HG03439 (cell line): ENCODE data around the gene GMPPB.
"Not testable (repeated sequence)": the region's sequence is repeated elsewhere in the genome, so short reads cannot be mapped to it uniquely, and the experiment has no call there.

Source experiments
- ATAC-seq: cut with Tn5 transposase; IDR thresholded peaks from one replicate; pipeline ENCODE4 v1.9.1; 2021; ENCODE audit warnings: mild to moderate bottlenecking, moderate library complexity; ENCODE audit not compliant: unreplicated experiment

The GMPPB gene

DNA sequence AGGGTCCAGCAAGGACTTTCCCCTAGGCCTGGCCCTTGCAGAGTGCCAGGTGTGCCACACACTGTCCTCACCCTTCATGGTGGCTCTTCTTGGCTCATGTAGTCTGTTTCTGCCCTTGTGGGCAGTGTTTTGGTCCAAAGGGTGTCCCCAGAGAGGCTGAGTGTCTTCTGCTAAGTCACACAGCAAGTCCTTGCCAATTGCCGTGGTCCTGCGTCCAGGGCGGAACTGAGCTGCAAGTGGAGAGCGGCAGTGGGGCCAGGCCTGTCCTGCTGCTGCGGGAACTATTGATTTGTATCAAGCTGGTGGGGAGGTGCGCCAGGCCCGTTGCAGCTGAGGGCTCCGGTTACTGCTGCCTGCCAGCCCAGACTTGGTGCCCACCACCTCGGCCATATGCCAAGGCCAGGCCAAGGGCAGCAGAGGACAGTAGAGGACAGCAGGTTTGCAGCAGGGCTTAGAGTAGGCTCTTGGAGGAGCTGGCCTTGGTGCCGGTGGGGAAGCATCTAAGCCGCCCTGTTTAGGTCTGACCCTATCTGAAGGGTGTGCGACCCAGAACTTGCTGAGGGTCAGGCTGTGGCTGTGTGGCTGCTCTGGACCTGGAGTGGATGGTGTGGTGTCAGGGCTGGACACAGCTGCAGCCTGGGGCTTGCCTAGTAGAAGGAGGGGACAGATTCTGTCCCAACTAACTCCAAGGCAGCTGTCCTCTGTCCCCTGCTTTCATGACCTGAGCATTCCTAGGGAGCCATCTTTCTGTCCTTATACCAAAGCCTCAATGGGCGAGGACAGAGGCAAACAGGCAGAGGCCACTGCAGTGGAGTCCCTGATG is 8.8 kb downstream of the GMPPB start:
- ATAC-seq, result no peak

- no peak for ATAC-seq
Measured at GRCh38 chr3:49713336-49714105, 10.2 kb downstream of the GMPPB start.

- ATAC-seq, result no peak
Measured at GRCh38 chr3:49712631-49713317, 11.0 kb downstream of the GMPPB start.

DNA sequence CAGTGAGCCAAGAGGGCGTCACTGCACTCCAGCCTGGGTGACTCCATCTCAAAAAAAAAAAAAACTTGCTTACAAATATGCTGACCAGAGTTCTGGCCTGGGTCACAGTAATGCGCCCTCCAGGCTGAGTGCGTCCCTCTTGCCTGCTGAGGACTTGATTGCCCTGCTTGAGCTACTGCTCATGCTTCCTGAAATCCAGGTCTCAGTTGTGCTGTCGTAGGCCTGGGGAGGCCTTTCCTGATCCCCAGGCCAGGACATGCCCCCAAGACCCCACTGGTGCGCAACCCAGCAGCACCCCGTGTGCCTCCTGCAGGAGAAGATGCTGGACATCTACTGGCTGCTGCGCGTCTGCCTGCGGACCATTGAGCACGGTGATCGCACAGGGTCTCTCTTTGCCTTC is 11.6 kb downstream of the GMPPB start:
- ATAC-seq, result no peak

GRCh38 chr3:49711489-49711888 is 12.3 kb downstream of the GMPPB start:
- ATAC-seq, result no peak

DNA sequence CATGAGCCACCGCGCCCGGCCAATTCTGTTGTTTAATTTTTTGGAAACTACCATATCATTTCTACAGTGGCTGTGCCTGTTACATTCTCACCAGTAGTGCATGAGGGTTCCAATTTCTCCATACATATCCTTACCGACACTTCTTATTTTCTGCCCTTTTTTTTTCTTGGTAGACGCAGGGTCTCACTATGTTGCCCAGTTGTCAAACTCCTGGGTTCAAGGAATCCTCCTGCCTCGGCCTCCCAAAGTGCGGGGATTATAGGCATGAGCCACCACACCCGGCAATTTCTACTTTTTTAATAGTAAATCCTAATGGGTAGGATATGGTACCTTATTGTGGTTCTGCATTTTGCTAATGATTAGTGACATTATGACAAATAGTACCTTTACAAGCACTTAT is 13.9 kb downstream of the GMPPB start:
- ATAC-seq, result no peak

DNA sequence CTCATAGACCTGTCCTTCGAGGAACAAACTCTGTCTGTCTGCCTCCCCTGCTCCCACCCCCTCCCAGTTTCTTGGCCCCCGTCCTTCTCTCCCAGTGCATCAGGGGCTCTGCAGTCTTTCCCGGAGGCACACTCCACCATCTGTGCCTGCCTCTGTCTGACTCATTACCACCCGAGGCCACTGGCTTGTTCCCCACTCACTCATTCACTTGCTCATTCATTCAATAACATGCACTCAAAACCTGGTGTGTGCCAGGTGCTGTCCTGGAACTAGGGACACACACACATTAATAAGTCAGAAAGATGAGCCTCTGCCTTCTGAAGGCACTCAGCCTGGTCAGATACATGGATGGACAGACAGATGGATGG is 16.7 kb downstream of the GMPPB start:
- ATAC-seq, result no peak

GRCh38 chr3:49706456-49707112 is 17.2 kb downstream of the GMPPB start:
- no peak for ATAC-seq

- ATAC-seq, result no peak
Measured at GRCh38 chr3:49705390-49705960, 18.3 kb downstream of the GMPPB start.

DNA sequence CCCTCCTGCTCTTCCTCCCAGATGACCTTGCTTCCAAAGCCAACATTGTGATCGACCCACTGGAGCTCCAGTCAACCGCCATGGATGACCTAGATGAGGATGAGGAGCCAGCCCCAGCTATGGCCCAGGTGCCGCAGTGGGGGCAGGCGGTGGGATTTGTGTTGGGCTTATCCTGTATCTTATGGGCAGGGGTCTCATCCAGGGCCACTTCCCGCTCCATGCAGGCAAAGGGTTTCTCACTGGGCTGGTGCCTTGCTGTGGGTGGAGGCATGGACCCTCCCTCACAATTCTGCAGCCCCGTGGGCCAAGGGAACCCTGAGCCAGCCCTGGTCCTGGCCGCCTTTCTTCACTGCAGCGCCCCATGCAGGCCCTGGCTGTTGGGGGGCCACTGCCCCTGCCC is 19.1 kb downstream of the GMPPB start:
- no peak for ATAC-seq

- ATAC-seq, result no peak
Measured at GRCh38 chr3:49703956-49704355, 19.8 kb downstream of the GMPPB start.

DNA sequence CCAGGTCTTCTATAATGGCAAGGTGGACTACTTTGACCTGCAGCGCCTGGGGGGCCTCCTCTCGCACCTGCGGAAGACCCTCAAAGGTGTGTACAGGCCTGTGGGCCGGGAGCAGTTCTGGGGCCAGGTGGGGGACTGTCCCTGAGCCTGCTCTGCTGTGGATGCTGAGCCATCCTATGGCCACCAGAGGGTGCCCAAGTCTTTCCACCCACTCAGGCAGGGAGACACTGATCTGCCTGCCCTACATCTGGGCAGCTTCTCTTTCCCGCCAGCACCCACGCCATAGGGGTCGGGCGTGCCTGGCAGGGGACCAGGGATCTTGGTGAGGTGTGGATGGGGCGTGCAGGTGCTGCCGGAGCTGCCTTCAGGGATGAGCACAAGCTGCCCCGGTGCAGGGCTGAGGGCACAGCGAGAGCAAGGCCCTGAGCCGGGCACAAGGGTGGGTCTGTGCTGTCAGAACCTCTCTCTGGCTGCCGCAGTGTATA is 20.3 kb downstream of the GMPPB start:
- ATAC-seq, result peak; percentile 45

DNA sequence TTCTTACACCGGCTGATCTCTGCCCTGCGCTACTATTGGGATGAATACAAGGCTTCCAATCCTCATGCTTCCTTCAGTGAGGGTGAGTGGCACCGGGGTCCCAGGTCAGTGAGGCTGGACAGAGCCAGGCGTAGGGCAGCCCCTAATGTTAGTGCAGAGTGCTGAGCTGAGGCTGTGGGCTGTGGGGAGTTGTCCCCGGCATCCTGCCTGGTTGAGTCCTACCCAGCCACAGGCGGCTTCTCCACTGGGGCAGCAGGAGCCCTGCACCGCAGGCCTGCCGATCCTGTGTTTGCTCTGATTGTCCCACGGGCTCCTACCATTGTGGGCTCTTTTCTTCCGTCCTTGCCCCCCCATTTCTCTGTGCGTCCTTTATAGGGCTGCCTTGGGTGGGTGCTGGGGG is 21.1 kb downstream of the GMPPB start:
- ATAC-seq, result no peak

DNA sequence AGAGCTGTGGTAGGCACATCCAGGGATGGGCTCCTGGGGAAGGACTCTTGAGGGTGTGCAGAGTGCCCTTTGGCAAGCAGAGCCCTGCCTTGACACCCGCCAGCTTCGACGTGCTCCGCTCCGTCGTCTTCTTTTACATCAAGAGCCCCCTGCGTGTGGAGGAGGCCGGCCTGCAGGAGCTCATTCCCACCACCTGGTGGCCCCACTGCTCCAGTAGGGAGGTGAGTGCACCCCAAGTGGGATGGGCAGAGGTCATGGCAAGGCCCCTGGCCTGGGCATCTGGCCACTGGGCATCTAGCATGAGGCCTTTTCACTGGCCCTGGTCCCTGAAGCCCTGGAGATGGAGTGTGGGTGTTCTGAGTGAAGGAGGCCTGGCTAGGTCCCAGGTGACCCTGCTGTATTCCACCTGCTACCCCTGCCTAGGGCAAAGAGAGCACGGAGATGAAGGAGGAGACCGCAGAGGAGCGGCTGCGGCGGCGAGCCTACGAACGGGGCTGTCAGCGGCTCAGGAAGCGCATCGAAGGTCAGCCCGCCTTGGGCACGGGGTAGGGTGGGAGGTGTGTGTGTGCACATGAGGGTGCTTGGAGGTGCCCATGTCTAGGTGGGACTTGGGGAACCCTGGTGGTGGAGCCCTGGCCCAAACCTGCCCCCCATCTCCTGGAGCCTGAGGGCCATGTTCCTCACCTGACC is 22.2 kb downstream of the GMPPB start:
- no peak for ATAC-seq

DNA sequence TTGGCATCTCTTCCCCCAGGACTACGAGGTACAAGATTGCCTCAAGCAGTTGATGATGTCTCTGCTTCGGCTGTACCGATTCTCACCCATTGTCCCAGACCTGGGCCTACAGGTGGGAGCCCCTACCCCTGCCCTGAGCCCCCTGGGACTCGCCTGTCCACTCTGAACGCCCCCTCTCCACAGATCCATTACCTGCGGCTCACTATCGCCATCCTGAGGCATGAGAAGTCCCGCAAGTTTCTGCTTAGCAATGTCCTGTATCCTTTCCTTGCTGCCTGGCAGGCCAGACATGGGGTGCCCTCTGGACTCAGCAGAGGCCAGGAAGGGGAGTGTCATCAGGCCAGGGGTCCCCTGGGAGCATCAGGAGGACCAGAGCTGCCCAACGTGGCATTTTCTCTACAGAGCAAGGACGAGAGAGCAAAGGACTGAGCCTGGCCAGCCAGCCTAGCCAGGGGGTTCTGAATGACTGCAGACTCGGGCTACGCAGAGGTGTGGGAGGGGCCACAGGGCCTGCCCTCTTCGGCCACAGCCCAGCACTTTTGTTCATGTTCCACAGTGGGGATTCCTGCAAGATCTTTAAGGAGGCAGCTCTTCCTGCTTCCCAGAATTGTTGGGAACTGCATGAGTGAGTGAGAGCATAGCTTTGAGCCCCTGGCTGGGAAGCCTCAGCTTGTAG is 23.2 kb downstream of the GMPPB start:
- no peak for ATAC-seq

DNA sequence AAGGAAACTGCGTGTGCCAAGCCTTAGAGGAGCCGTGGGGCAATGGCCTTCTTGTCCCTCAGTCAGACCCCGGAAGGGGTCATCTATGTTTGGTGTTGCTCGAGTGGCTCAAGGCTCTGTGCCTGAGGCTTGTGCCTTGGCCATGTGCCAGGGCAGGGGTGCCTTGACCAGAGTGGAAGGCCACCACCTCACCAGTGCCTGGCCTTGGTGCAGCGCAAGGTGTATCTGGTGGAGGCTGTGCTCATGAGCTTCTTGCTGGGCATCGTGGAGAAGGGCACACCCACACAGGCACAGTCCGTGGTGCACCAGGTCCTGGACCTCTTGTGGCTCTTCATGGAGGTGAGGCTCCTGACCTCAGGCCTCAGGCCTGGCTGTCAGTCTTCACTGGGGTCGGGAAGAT is 23.7 kb downstream of the GMPPB start:
- no peak for ATAC-seq

GRCh38 chr3:49699281-49699979 is 24.3 kb downstream of the GMPPB start:
- no peak for ATAC-seq

DNA sequence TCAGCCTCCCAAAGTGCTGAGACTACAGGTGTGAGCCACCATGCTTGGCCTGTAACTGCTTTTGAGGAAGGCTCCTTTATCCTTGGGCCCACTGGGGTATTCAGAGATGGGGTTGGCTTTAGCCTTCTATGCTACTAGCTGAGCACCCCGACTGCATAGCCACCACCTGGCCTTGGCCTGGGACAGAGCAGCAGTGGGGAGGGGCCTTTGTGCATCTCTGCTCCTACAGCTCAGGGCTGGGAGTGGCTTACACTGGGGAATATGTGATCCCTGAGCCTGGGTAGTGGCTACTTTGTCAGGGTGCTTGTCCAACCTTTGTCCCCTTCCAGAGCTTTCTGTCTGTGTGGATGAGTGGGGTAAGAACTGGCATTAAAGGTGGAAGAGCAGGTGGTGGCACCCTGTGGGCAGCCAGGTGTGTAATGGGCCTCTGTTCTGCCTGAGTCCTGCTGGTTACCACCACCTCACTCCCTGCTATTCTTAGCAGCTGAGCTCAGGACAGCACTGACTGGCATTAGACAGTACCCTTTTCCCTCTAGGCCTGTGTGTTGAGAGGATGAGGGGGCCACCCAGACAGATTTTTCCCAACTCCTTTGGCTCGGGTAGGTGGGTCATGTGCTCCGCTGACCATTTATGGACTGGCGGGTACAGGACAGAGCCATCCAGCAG is 28.3 kb downstream of the GMPPB start:
- not testable (repeated sequence) for ATAC-seq
